ENCODE data around the gene NAPA. TPM values are rescaled to one million over a fixed set of nuclear protein-coding genes. Genes with fewer than 3 reads are reported as not detected.

Gene NAPA
- total and polyA plus RNA-seq, 8 donors, result 46.1 to 170 (median 106) TPM

- TF ChIP-seq CTCF (IDR thresholded peaks at IDR 0.05) (no peak), POLR2AphosphoS5 (IDR thresholded peaks at IDR 0.05) (no peak), POLR2A (IDR thresholded peaks at IDR 0.05) (no peak), EP300 (IDR thresholded peaks at IDR 0.05) (no peak)
- peaks cover 80 to 88% (median 85%) of the 10 kb centered on the region in 4 donors for H3K4me1 ChIP-seq
- WGBS, 5 donors, result 33 to 53% (median 51%) methylated on average over 5 to 6 of the region's 6 CpGs
- DNase-seq, result peak in 1 of 2 donors; percentile 65
- H3K27ac ChIP-seq, result peak overlapping the region; percentile 73 to 99 (median 98)
- H3K27me3 ChIP-seq, result no peaks in the 10 kb centered on the region
- H3K36me3 ChIP-seq, result peaks cover 0 to 11% (median 10%) of the 10 kb centered on the region in 4 donors
- H3K9me3 ChIP-seq, result no peaks in the 10 kb centered on the region
- intact Hi-C loops (cut with DNase I; ENCODE audit: low total_unique reads), result no loop called here
- H3K4me3 ChIP-seq, result peak overlapping the region in 1 of 4 donors; percentile 83
Observed at GRCh38 chr19:47511128-47511517, 3.7 kb downstream of the NAPA start.

GRCh38 chr19:47510516-47511127 is 4.2 kb downstream of the NAPA start:
- H3K4me3 ChIP-seq, result peak overlapping the region in 2 of 4 donors; percentile 5 to 83
- intact Hi-C loops (cut with DNase I; ENCODE audit: low total_unique reads), result no loop called here
- H3K27me3 ChIP-seq, result no peaks in the 10 kb centered on the region
- H3K27ac ChIP-seq, result peak overlapping the region; percentile 73 to 99 (median 98)
- peaks cover 78 to 88% (median 84%) of the 10 kb centered on the region in 4 donors for H3K4me1 ChIP-seq
- DNase-seq, result no peak
- peaks cover 0 to 16% (median 14%) of the 10 kb centered on the region in 4 donors for H3K36me3 ChIP-seq
- TF ChIP-seq POLR2AphosphoS5 (IDR thresholded peaks at IDR 0.05) (no peak), CTCF (IDR thresholded peaks at IDR 0.05) (no peak), POLR2A (IDR thresholded peaks at IDR 0.05) (no peak), EP300 (IDR thresholded peaks at IDR 0.05) (no peak)
- no peaks in the 10 kb centered on the region for H3K9me3 ChIP-seq
- 60 to 73% (median 67%) methylated on average over 8 to 12 of the region's 12 CpGs for WGBS, 5 donors

- Histone ChIP-seq H3K27ac (peak overlapping the region; percentile 37 to 99 (median 98)), H3K4me3 (peak overlapping the region in 2 of 4 donors; percentile 5 to 24), H3K9me3 (no peaks in the 10 kb centered on the region), H3K36me3 (peaks cover 0 to 23% (median 21%) of the 10 kb centered on the region in 4 donors), H3K27me3 (no peaks in the 10 kb centered on the region), H3K4me1 (peaks cover 82 to 90% (median 84%) of the 10 kb centered on the region in 4 donors)
- intact Hi-C loops (cut with DNase I; ENCODE audit: low total_unique reads), result no loop called here
- WGBS, 5 donors, result 23 to 51% (median 39%) methylated on average over 7 to 8 of the region's 8 CpGs
- TF ChIP-seq POLR2AphosphoS5 (IDR thresholded peaks at IDR 0.05), result no peak
- TF ChIP-seq POLR2A (IDR thresholded peaks at IDR 0.05), result no peak
- TF ChIP-seq CTCF (IDR thresholded peaks at IDR 0.05), result no peak
- no peak for TF ChIP-seq EP300 (IDR thresholded peaks at IDR 0.05)
- peak in 1 of 2 donors; percentile 67 for DNase-seq
Observed at GRCh38 chr19:47509973-47510372, 4.9 kb downstream of the NAPA start.

- DNase-seq, result no peak
- no peaks in the 10 kb centered on the region for H3K27me3 ChIP-seq
- TF ChIP-seq POLR2AphosphoS5 (IDR thresholded peaks at IDR 0.05), result no peak
- TF ChIP-seq EP300 (IDR thresholded peaks at IDR 0.05), result no peak
- TF ChIP-seq CTCF (IDR thresholded peaks at IDR 0.05), result no peak
- no peak for TF ChIP-seq POLR2A (IDR thresholded peaks at IDR 0.05)
- peak overlapping the region in 4 of 5 donors; percentile 96 to 99 (median 98) for H3K27ac ChIP-seq
- intact Hi-C loops (cut with DNase I; ENCODE audit: low total_unique reads), result no loop called here
- H3K36me3 ChIP-seq, result peaks cover 0 to 26% (median 22%) of the 10 kb centered on the region in 4 donors
- no peaks in the 10 kb centered on the region for H3K9me3 ChIP-seq
- WGBS, 5 donors, result 61 to 77% (median 66%) methylated on average over 20 of the region's 20 CpGs
- H3K4me3 ChIP-seq, result no peak overlapping the region
- H3K4me1 ChIP-seq, result peaks cover 79 to 90% (median 84%) of the 10 kb centered on the region in 4 donors
Observed at GRCh38 chr19:47509170-47509847, 5.6 kb downstream of the NAPA start.

Data from stomach (tissue), 9 donors.